ENCODE measurements around the gene RNPS1. TPM values are rescaled to one million over a fixed set of nuclear protein-coding genes. Genes with fewer than 3 reads are reported as not detected.

RNPS1 gene
- total and polyA plus RNA-seq, 4 donors: 92.0 to 144 (median 112) TPM

DNA sequence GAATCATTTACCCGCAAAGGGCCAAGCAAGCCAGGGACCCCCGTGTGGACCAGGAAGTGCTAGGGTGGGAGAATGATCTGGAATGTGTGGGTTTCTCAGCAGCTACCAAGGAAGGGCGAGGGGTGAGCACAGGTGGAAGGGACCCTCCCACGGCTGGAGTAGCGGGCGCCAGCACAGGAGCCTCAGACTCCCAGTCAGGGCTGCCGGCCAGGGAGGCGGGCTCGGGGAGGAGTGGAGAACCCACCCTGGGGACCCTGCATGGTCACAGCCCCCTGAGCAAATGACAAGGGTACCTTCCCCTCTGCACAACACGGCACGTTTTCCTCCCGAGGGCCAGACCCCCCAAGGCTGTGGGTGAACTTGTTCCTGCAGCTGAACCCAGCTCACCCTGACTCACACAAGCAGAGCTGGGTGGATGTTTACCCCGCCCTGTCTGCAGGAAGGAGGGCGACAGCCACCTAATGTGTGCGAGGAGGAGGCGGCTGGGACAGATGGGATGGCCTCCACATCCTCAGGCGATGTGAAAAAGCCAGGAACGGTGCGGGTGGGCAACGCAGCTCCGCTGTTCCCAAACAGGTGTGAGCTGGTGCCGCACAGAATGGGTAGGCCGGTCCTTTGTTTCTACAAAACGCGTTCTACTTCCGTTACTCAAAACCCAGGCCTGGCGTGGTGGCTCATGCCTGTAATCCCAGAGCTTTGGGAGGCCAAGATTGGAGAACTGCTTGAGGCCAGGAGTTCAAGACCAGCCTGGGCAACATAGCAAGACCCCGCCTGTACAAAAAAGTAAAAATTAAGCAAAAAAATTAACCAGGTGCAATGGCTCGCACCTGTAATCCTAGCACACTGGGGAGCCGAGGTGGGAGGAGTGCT, 22.8 kb downstream of the RNPS1 start:
- H3K9me3 ChIP-seq (ENCODE audit: control insufficient read depth in 4 of 4, insufficient read depth in 3 of 4, low read length in 3 of 4): no peaks in the 10 kb centered on the region
- H3K36me3 ChIP-seq (ENCODE audit: control insufficient read depth in 4 of 4, insufficient read depth in 4 of 4, low read length in 4 of 4): peaks cover 8 to 37% (median 21%) of the 10 kb centered on the region in 4 donors
- ATAC-seq (ENCODE audit: insufficient read depth, low FRiP score) (no peak), DNase-seq (no peak)
- 95 to 96% methylated on average over 30 of the region's 30 CpGs for WGBS, 2 donors
- no peak overlapping the region for H3K4me3 ChIP-seq
- no peak overlapping the region for H3K9ac ChIP-seq (ENCODE audit: insufficient read depth in 1 of 2, low read length in 2 of 2)
- no peak for TF ChIP-seq CTCF (IDR thresholded peaks at IDR 0.05; ENCODE audit: control extremely low read depth, extremely low read depth)
- H3K4me1 ChIP-seq (ENCODE audit: control insufficient read depth in 5 of 5, insufficient read depth in 5 of 5, low read length in 5 of 5): peaks cover 0 to 3% (median 0%) of the 10 kb centered on the region in 5 donors
- H3K27ac ChIP-seq (ENCODE audit: low read depth in 1 of 2, low read length in 1 of 2): no peak overlapping the region
- H3K27me3 ChIP-seq (ENCODE audit: control insufficient read depth in 3 of 3, insufficient read depth in 3 of 3, low read length in 2 of 3): no peaks in the 10 kb centered on the region

- DNase-seq (no peak), ATAC-seq (ENCODE audit: insufficient read depth, low FRiP score) (no peak)
- no peaks in the 10 kb centered on the region for H3K27me3 ChIP-seq (ENCODE audit: control insufficient read depth in 3 of 3, insufficient read depth in 3 of 3, low read length in 2 of 3)
- H3K9ac ChIP-seq (ENCODE audit: insufficient read depth in 1 of 2, low read length in 2 of 2): no peak overlapping the region
- WGBS, 2 donors: 85 to 91% methylated on average over 17 of the region's 17 CpGs
- H3K4me3 ChIP-seq: no peak overlapping the region
- H3K27ac ChIP-seq (ENCODE audit: low read depth in 1 of 2, low read length in 1 of 2): no peak overlapping the region
- H3K36me3 ChIP-seq (ENCODE audit: control insufficient read depth in 4 of 4, insufficient read depth in 4 of 4, low read length in 4 of 4): peaks cover 7 to 43% (median 22%) of the 10 kb centered on the region in 4 donors
- H3K4me1 ChIP-seq (ENCODE audit: control insufficient read depth in 5 of 5, insufficient read depth in 5 of 5, low read length in 5 of 5): peaks cover 0 to 3% (median 0%) of the 10 kb centered on the region in 5 donors
- no peak for TF ChIP-seq CTCF (IDR thresholded peaks at IDR 0.05; ENCODE audit: control extremely low read depth, extremely low read depth)
- H3K9me3 ChIP-seq (ENCODE audit: control insufficient read depth in 4 of 4, insufficient read depth in 3 of 4, low read length in 3 of 4): no peaks in the 10 kb centered on the region
Measured at GRCh38 chr16:2244301-2244700, 23.6 kb downstream of the RNPS1 start.

GRCh38 chr16:2243781-2244180, 24.1 kb downstream of the RNPS1 start:
- Histone ChIP-seq H3K36me3 (ENCODE audit: control insufficient read depth in 4 of 4, insufficient read depth in 4 of 4, low read length in 4 of 4) (peaks cover 6 to 44% (median 22%) of the 10 kb centered on the region in 4 donors), H3K9me3 (ENCODE audit: control insufficient read depth in 4 of 4, insufficient read depth in 3 of 4, low read length in 3 of 4) (no peaks in the 10 kb centered on the region), H3K27ac (ENCODE audit: low read depth in 1 of 2, low read length in 1 of 2) (no peak overlapping the region), H3K4me1 (ENCODE audit: control insufficient read depth in 5 of 5, insufficient read depth in 5 of 5, low read length in 5 of 5) (peaks cover 0 to 3% (median 0%) of the 10 kb centered on the region in 5 donors), H3K9ac (ENCODE audit: insufficient read depth in 1 of 2, low read length in 2 of 2) (no peak overlapping the region), H3K4me3 (no peak overlapping the region), H3K27me3 (ENCODE audit: control insufficient read depth in 3 of 3, insufficient read depth in 3 of 3, low read length in 2 of 3) (no peaks in the 10 kb centered on the region)
- TF ChIP-seq CTCF (IDR thresholded peaks at IDR 0.05; ENCODE audit: control extremely low read depth, extremely low read depth): no peak
- DNase-seq (no peak), ATAC-seq (ENCODE audit: insufficient read depth, low FRiP score) (no peak)
- WGBS, 2 donors: 93 to 95% methylated on average over 11 of the region's 11 CpGs

All from lung (tissue), 12 donors.